ENCODE measurements around the gene OVCA2.

OVCA2 gene

GRCh38 chr17:2003525-2003924, 38.3 kb upstream of the OVCA2 start:
- no peak for DNase-seq
- Histone ChIP-seq H3K27ac (no peak overlapping the region), H3K4me3 (ENCODE audit: low read depth, low read length) (no peak overlapping the region), H3K27me3 (replicated peaks) (no peaks in the 10 kb centered on the region), H3K36me3 (replicated peaks) (no peaks in the 10 kb centered on the region)
- TF ChIP-seq CTCF (IDR thresholded peaks at IDR 0.05; ENCODE audit: low read depth, low read length, missing control alignments), result no peak
- in situ Hi-C loops (cut with HindIII; ENCODE audit: low pct_ligation_motif_present, low sequenced_read_pairs), result no loop called here

- H3K27ac ChIP-seq, result no peak overlapping the region
- H3K4me3 ChIP-seq (ENCODE audit: low read depth, low read length), result no peak overlapping the region
- in situ Hi-C loops (cut with HindIII; ENCODE audit: low pct_ligation_motif_present, low sequenced_read_pairs), result no loop called here
- DNase-seq, result no peak
- no peaks in the 10 kb centered on the region for H3K36me3 ChIP-seq (replicated peaks)
- H3K27me3 ChIP-seq (replicated peaks), result no peaks in the 10 kb centered on the region
- TF ChIP-seq CTCF (IDR thresholded peaks at IDR 0.05; ENCODE audit: low read depth, low read length, missing control alignments), result no peak
Measured at GRCh38 chr17:2004435-2004952, 37.3 kb upstream of the OVCA2 start.

- DNase-seq, result no peak
- H3K27me3 ChIP-seq (replicated peaks), result no peaks in the 10 kb centered on the region
- H3K36me3 ChIP-seq (replicated peaks), result no peaks in the 10 kb centered on the region
- in situ Hi-C loops (cut with HindIII; ENCODE audit: low pct_ligation_motif_present, low sequenced_read_pairs), result no loop called here
- no peak overlapping the region for H3K27ac ChIP-seq
- no peak overlapping the region for H3K4me3 ChIP-seq (ENCODE audit: low read depth, low read length)
- no peak for TF ChIP-seq CTCF (IDR thresholded peaks at IDR 0.05; ENCODE audit: low read depth, low read length, missing control alignments)
Measured at GRCh38 chr17:2008332-2009126, 33.3 kb upstream of the OVCA2 start.

GRCh38 chr17:2009737-2010136, 32.1 kb upstream of the OVCA2 start:
- Histone ChIP-seq H3K27ac (no peak overlapping the region), H3K36me3 (replicated peaks) (no peaks in the 10 kb centered on the region), H3K4me3 (ENCODE audit: low read depth, low read length) (no peak overlapping the region), H3K27me3 (replicated peaks) (no peaks in the 10 kb centered on the region)
- no peak for DNase-seq
- in situ Hi-C loops (cut with HindIII; ENCODE audit: low pct_ligation_motif_present, low sequenced_read_pairs), result no loop called here
- no peak for TF ChIP-seq CTCF (IDR thresholded peaks at IDR 0.05; ENCODE audit: low read depth, low read length, missing control alignments)

GRCh38 chr17:2011411-2012371, 30.1 kb upstream of the OVCA2 start:
- H3K27me3 ChIP-seq (replicated peaks), result no peaks in the 10 kb centered on the region
- H3K4me3 ChIP-seq (ENCODE audit: low read depth, low read length), result no peak overlapping the region
- DNase-seq, result no peak
- H3K27ac ChIP-seq, result no peak overlapping the region
- no peaks in the 10 kb centered on the region for H3K36me3 ChIP-seq (replicated peaks)
- TF ChIP-seq CTCF (IDR thresholded peaks at IDR 0.05; ENCODE audit: low read depth, low read length, missing control alignments), result no peak
- in situ Hi-C loops (cut with HindIII; ENCODE audit: low pct_ligation_motif_present, low sequenced_read_pairs), result no loop called here

Data from brain microvascular endothelial cell (primary cell).